IMR-90 (cell line): Measurements from ENCODE around the gene CCDC38. TPM values are rescaled to one million over a fixed set of nuclear protein-coding genes. Genes with fewer than 3 reads are reported as not detected.

Source experiments
- ATAC-seq: fragments of 200-7000 bp; cut with Tn5 transposase; 2 replicates; pipeline ENCODE4 v1.9.1; 2020; ENCODE audit warnings: low read depth, mild to moderate bottlenecking, moderate library complexity
- BruUV-seq: library from RNA; stranded (reverse); fragments of 400-500 nt; replicated peaks from 2 replicates; lab custom pipeline; 2021; lab: Mats Ljungman, UMichigan
- CTCF ChIA-PET: fragments of 300-600 bp; formaldehyde crosslinking; extraction: SDS; loops from one replicate; lab custom pipeline; 2021; ENCODE audit warnings: antibody characterized with exemption; lab: Yijun Ruan, JAX
- POLR2A ChIA-PET: fragments of 300-600 bp; sonication (Branson Sonifier 250); formaldehyde crosslinking; loops from one replicate; lab custom pipeline; 2022; ENCODE audit warnings: antibody characterized with exemption; ENCODE audit not compliant: unreplicated experiment; lab: Charles Lee
- DNase-seq: peaks from one replicate; pipeline ENCODE4 v3.0.0; 2013
- H2AFZ ChIP-seq: replicated peaks from 2 replicates; pipeline ENCODE3; 2013; ENCODE audit warnings: low read length, mild to moderate bottlenecking; ENCODE audit not compliant: poor library complexity
- H2AK5ac ChIP-seq: 2 replicates; pipeline ENCODE4 v1.6.1; 2013; ENCODE audit warnings: low read depth, low read length, inconsistent platforms
- H2AK9ac ChIP-seq: replicated peaks from 2 replicates; pipeline ENCODE3; 2013; ENCODE audit warnings: mild to moderate bottlenecking, low read depth, low read length, moderate library complexity; ENCODE audit not compliant: poor library complexity
- H2BK120ac ChIP-seq: 2 replicates; pipeline ENCODE4 v1.6.1; 2013; ENCODE audit warnings: low read depth, low read length, inconsistent platforms
- H2BK15ac ChIP-seq: 3 replicates; pipeline ENCODE4 v1.6.1; 2013; ENCODE audit warnings: low read depth, low read length, inconsistent platforms
- H2BK20ac ChIP-seq: 2 replicates; pipeline ENCODE4 v1.6.1; 2013; ENCODE audit warnings: low read depth, mild to moderate bottlenecking, inconsistent platforms, low read length, moderate library complexity
- H2BK5ac ChIP-seq: 2 replicates; pipeline ENCODE4 v1.6.1; 2013; ENCODE audit warnings: mild to moderate bottlenecking, low read depth, low read length, inconsistent platforms; ENCODE audit not compliant: poor library complexity, severe bottlenecking
- H3K14ac ChIP-seq: replicated peaks from 2 replicates; pipeline ENCODE4 v1.6.1; 2013; ENCODE audit warnings: low read depth, low read length, inconsistent platforms
- H3K18ac ChIP-seq: 2 replicates; pipeline ENCODE4 v1.6.1; 2013; ENCODE audit warnings: low read depth, low read length, control low read depth
- H3K23ac ChIP-seq: 2 replicates; pipeline ENCODE4 v1.6.1; 2013; ENCODE audit warnings: low read depth, low read length, inconsistent platforms
- H3K27ac ChIP-seq: 2 replicates; pipeline ENCODE4 v1.5.1; 2013; ENCODE audit warnings: mild to moderate bottlenecking, control low read depth, low read length; ENCODE audit not compliant: insufficient read depth
- H3K27me3 ChIP-seq: 2 replicates; pipeline ENCODE4 v1.6.1; 2013; ENCODE audit warnings: low read length; ENCODE audit not compliant: control insufficient read depth, insufficient read depth
- H3K36me3 ChIP-seq: 2 replicates; pipeline ENCODE4 v1.6.1; 2013; ENCODE audit warnings: low read length, mixed read lengths; ENCODE audit not compliant: control insufficient read depth, insufficient read depth
- H3K4ac ChIP-seq: 2 replicates; pipeline ENCODE4 v1.6.1; 2013; ENCODE audit warnings: low read depth, low read length, inconsistent platforms
- H3K4me1 ChIP-seq: 2 replicates; pipeline ENCODE4 v1.6.1; 2013; ENCODE audit warnings: low read length, mixed read lengths; ENCODE audit not compliant: control insufficient read depth, insufficient read depth
- H3K4me2 ChIP-seq: 2 replicates; pipeline ENCODE4 v1.6.1; 2013; ENCODE audit warnings: low read depth, mild to moderate bottlenecking, control low read depth, low read length, moderate library complexity
- H3K4me3 ChIP-seq: 2 replicates; pipeline ENCODE4 v1.5.1; 2013; ENCODE audit warnings: low read depth, mild to moderate bottlenecking, control low read depth, low read length, moderate library complexity; ENCODE audit not compliant: insufficient read depth
- H3K56ac ChIP-seq: 2 replicates; pipeline ENCODE4 v1.6.1; 2013; ENCODE audit warnings: low read length, inconsistent platforms; ENCODE audit not compliant: insufficient read depth; ENCODE audit errors: extremely low read depth
- H3K79me1 ChIP-seq, 2 experiments: 2 replicates each; pipeline ENCODE4 v1.6.1; 2013; ENCODE audit warnings: low read length in 2 of 2, inconsistent platforms in 1 of 2, low read depth in 1 of 2
- H3K9ac ChIP-seq: 2 replicates; pipeline ENCODE4 v1.6.1; 2013; ENCODE audit warnings: low read depth, low read length, control low read depth
- H3K9me1 ChIP-seq: 2 replicates; pipeline ENCODE4 v1.6.1; 2013; ENCODE audit warnings: low read length, inconsistent platforms; ENCODE audit not compliant: insufficient read depth
- H3K9me3 ChIP-seq: 2 replicates; pipeline ENCODE4 v1.6.1; 2013; ENCODE audit warnings: low read length; ENCODE audit not compliant: control insufficient read depth, insufficient read depth
- H4K20me1 ChIP-seq: 2 replicates; pipeline ENCODE4 v1.6.1; 2013; ENCODE audit warnings: low read length, inconsistent platforms; ENCODE audit not compliant: insufficient read depth
- H4K5ac ChIP-seq: 2 replicates; pipeline ENCODE4 v1.6.1; 2013; ENCODE audit warnings: mild to moderate bottlenecking, low read depth, low read length, control low read depth
- H4K8ac ChIP-seq, 2 experiments: 2 replicates each; pipeline ENCODE4 v1.6.1; 2013; ENCODE audit warnings: low read depth in 2 of 2, low read length in 2 of 2, control low read depth in 1 of 2, inconsistent platforms in 1 of 2
- H4K91ac ChIP-seq: 2 replicates; pipeline ENCODE4 v1.6.1; 2013; ENCODE audit warnings: low read depth, low read length, inconsistent platforms; ENCODE audit not compliant: insufficient read depth
- CEBPB ChIP-seq: IDR thresholded peaks from 2 replicates; pipeline ENCODE4 v1.6.1; 2012; ENCODE audit warnings: low read depth, low read length, improper control_type of control experiment
- FOS ChIP-seq: fragments of 150-350 bp; IDR thresholded peaks from 2 replicates; pipeline ENCODE4 v1.6.1; 2016; ENCODE audit warnings: low read depth, low read length
- MAFK ChIP-seq: IDR thresholded peaks from 2 replicates; pipeline ENCODE4 v1.6.1; 2012; ENCODE audit warnings: low read depth, low read length, improper control_type of control experiment
- MAZ ChIP-seq: IDR thresholded peaks from 2 replicates; pipeline ENCODE4 v1.6.1; 2012; ENCODE audit warnings: low read depth, mild to moderate bottlenecking, low read length, improper control_type of control experiment, moderate library complexity, borderline replicate concordance
- MXI1 ChIP-seq: IDR thresholded peaks from 2 replicates; pipeline ENCODE4 v1.6.1; 2012; ENCODE audit warnings: low read depth, mild to moderate bottlenecking, low read length, moderate library complexity, borderline replicate concordance
- NFE2L2 ChIP-seq: fragments of 150-350 bp; IDR thresholded peaks from 2 replicates; pipeline ENCODE4 v1.6.1; 2016; ENCODE audit warnings: low read depth, mild to moderate bottlenecking, low read length
- RAD21 ChIP-seq: IDR thresholded peaks from 2 replicates; pipeline ENCODE4 v1.6.1; 2012; ENCODE audit warnings: low read length, improper control_type of control experiment
- RCOR1 ChIP-seq: IDR thresholded peaks from 2 replicates; pipeline ENCODE4 v1.6.1; 2012; ENCODE audit warnings: mild to moderate bottlenecking, low read length, improper control_type of control experiment; ENCODE audit not compliant: insufficient replicate concordance
- RFX5 ChIP-seq: IDR thresholded peaks from 2 replicates; pipeline ENCODE4 v1.8.0; 2012; ENCODE audit warnings: low read depth, mild to moderate bottlenecking, low read length, moderate library complexity
- SMC3 ChIP-seq: fragments of 150-350 bp; IDR thresholded peaks from 2 replicates; pipeline ENCODE4 v1.6.1; 2016; ENCODE audit warnings: low read depth, mild to moderate bottlenecking, antibody characterized with exemption, low read length, moderate library complexity
- WGBS, 2 experiments: methylation state at CpG; one replicate each; pipeline versions ENCODE4 v1.1.5 to v1.1.7; 2013; ENCODE audit warnings: missing lambda C conversion rate in 2 of 2; ENCODE audit not compliant: insufficient read length in 1 of 2; ENCODE audit errors: extremely low coverage in 2 of 2; 5-methylcytosine and 5-hydroxymethylcytosine counted together
- dilution Hi-C: fragments of 300-500 bp; cut with HindIII; formaldehyde crosslinking; loops from one replicate; pipeline ENCODE4 v1.14.3; 2018; ENCODE audit warnings: low sequenced_read_pairs; ENCODE audit not compliant: unreplicated experiment
- in situ Hi-C: fragments of 300-500 bp; cut with MboI; formaldehyde crosslinking; loops from 3 replicates; pipeline ENCODE4 v1.14.3; 2019; ENCODE audit warnings: low sequenced_read_pairs, inconsistent platforms, mixed read lengths
- intact Hi-C: fragments of 100-400 bp; cut with micrococcal nuclease; formaldehyde crosslinking; loops from 2 replicates; pipeline ENCODE4 v1.10.0; 2022
- polyA plus RNA-seq, 3 experiments: library from polyadenylated mRNA; depleted of rRNA; stranded (reverse); fragments of >200 nt; gene quantifications; 2 replicates each; pipeline ENCODE4 v1.2.3, GENCODE V29; 2012; ENCODE audit warnings: low replicate concordance in 1 of 3
- total RNA-seq: library from RNA; depleted of rRNA; stranded (reverse); fragments of >200 nt; gene quantifications from 2 replicates; pipeline ENCODE4 v1.2.3, GENCODE V29; 2012
- TF ChIP-seq, protein P1 (sequence below): fragments of 150-350 bp; IDR thresholded peaks from 2 replicates; pipeline ENCODE4 v1.6.1; 2016; ENCODE audit warnings: low read depth, mild to moderate bottlenecking, low read length, moderate library complexity, borderline replicate concordance
- TF ChIP-seq, protein P2 (sequence below): fragments of 150-350 bp; IDR thresholded peaks from 2 replicates; pipeline ENCODE4 v1.6.1; 2017; ENCODE audit warnings: mild to moderate bottlenecking, antibody characterized with exemption, low read length, low read depth
- TF ChIP-seq, protein P3 (sequence below): conservative IDR thresholded peaks from 2 replicates; pipeline ENCODE4 v1.5.1; 2012; ENCODE audit warnings: mild to moderate bottlenecking, low read depth, low read length, improper control_type of control experiment

The CCDC38 gene
- total and polyA plus RNA-seq, 2 of the 4 experiments (the other 2 are of a cell fraction) = not detected

DNA sequence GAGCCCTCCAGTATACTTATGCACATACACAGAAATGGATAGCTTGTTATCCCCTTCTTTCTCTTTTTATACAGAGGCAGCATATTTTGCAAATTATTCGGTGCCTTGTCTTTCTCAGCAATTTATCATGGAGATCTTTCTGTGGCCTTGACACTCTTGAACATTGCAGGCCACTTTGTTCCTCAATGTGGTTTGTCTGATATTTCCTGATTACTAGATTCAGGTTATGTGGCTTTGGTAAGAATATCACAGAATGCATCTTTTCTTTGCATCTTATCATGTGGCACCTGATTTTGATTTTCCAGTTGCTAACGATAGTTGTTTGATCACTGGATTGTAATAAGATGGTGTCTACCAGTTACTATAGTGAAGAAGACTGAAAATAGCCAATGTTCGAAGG is 90.8 kb downstream of the CCDC38 start:
- no peaks in the 10 kb centered on the region for H3K4me1 ChIP-seq
- no peak overlapping the region for H3K9ac ChIP-seq
- dilution Hi-C loops (no loop called here), in situ Hi-C loops (no loop called here), intact Hi-C loops (no loop called here)
- no peak overlapping the region for H4K8ac ChIP-seq
- whole genome bisulfite sequencing, 2 experiments = no CpG with 5 or more reads among the region's 3 CpGs
- H3K9me3 ChIP-seq = no peaks in the 10 kb centered on the region
- H3K9me1 ChIP-seq = no peaks in the 10 kb centered on the region
- no peak overlapping the region for H3K23ac ChIP-seq
- no peak overlapping the region for H3K14ac ChIP-seq
- TF ChIP-seq MAFK = no peak
- no peak for TF ChIP-seq MAZ
- TF ChIP-seq CEBPB = no peak
- no peak for TF ChIP-seq NFE2L2
- TF ChIP-seq FOS = no peak
- no peak for TF ChIP-seq RAD21
- TF ChIP-seq SMC3 = no peak
- TF ChIP-seq, protein P1, sequence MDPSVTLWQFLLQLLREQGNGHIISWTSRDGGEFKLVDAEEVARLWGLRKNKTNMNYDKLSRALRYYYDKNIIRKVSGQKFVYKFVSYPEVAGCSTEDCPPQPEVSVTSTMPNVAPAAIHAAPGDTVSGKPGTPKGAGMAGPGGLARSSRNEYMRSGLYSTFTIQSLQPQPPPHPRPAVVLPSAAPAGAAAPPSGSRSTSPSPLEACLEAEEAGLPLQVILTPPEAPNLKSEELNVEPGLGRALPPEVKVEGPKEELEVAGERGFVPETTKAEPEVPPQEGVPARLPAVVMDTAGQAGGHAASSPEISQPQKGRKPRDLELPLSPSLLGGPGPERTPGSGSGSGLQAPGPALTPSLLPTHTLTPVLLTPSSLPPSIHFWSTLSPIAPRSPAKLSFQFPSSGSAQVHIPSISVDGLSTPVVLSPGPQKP = no peak
- TF ChIP-seq, protein P2, sequence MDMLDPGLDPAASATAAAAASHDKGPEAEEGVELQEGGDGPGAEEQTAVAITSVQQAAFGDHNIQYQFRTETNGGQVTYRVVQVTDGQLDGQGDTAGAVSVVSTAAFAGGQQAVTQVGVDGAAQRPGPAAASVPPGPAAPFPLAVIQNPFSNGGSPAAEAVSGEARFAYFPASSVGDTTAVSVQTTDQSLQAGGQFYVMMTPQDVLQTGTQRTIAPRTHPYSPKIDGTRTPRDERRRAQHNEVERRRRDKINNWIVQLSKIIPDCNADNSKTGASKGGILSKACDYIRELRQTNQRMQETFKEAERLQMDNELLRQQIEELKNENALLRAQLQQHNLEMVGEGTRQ = no peak
- TF ChIP-seq MXI1 = no peak
- no peak for TF ChIP-seq RCOR1
- TF ChIP-seq, protein P3, sequence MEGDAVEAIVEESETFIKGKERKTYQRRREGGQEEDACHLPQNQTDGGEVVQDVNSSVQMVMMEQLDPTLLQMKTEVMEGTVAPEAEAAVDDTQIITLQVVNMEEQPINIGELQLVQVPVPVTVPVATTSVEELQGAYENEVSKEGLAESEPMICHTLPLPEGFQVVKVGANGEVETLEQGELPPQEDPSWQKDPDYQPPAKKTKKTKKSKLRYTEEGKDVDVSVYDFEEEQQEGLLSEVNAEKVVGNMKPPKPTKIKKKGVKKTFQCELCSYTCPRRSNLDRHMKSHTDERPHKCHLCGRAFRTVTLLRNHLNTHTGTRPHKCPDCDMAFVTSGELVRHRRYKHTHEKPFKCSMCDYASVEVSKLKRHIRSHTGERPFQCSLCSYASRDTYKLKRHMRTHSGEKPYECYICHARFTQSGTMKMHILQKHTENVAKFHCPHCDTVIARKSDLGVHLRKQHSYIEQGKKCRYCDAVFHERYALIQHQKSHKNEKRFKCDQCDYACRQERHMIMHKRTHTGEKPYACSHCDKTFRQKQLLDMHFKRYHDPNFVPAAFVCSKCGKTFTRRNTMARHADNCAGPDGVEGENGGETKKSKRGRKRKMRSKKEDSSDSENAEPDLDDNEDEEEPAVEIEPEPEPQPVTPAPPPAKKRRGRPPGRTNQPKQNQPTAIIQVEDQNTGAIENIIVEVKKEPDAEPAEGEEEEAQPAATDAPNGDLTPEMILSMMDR = no peak
- TF ChIP-seq RFX5 = no peak
- no peak overlapping the region for H2AK5ac ChIP-seq
- DNase-seq (no peak), ATAC-seq (no peak)
- H2BK120ac ChIP-seq = no peak overlapping the region
- no peaks in the 10 kb centered on the region for H4K20me1 ChIP-seq
- no peaks in the 10 kb centered on the region for H3K36me3 ChIP-seq
- H3K79me1 ChIP-seq = no peaks in the 10 kb centered on the region
- H3K18ac ChIP-seq = no peak overlapping the region
- no peak overlapping the region for H3K4me3 ChIP-seq
- H4K5ac ChIP-seq = no peak overlapping the region
- BruUV-seq = no TSS peak
- H2AK9ac ChIP-seq = no peak overlapping the region
- H3K27ac ChIP-seq = no peak overlapping the region
- H2AFZ ChIP-seq = no peak overlapping the region
- POLR2A ChIA-PET = no interaction called here
- H3K4ac ChIP-seq = no peak overlapping the region
- no peak overlapping the region for H2BK20ac ChIP-seq
- H2BK5ac ChIP-seq = no peak overlapping the region
- no peak overlapping the region for H3K56ac ChIP-seq
- H3K4me2 ChIP-seq = no peak overlapping the region
- no peak overlapping the region for H2BK15ac ChIP-seq
- H4K91ac ChIP-seq = no peak overlapping the region
- H3K27me3 ChIP-seq = peaks cover 8% of the 10 kb centered on the region
- CTCF ChIA-PET = no interaction called here
